DMS79 (cell line): Measurements from ENCODE around the gene ATP2A2.

Experiments
- DNase-seq: peaks from one replicate; lab custom pipeline; 2025; lab: John Stamatoyannopoulos, UW

Gene ATP2A2

GRCh38 chr12:110262442-110263388 lies 18.3 kb upstream of the ATP2A2 start:
- no peak for DNase-seq

GRCh38 chr12:110266381-110266960 lies 14.6 kb upstream of the ATP2A2 start:
- DNase-seq = no peak

GRCh38 chr12:110266980-110267620 lies 13.9 kb upstream of the ATP2A2 start:
- DNase-seq = peak; percentile 65

GRCh38 chr12:110269622-110270124 lies 11.4 kb upstream of the ATP2A2 start:
- DNase-seq = no peak

- no peak for DNase-seq
Observed at GRCh38 chr12:110270125-110270962, 10.7 kb upstream of the ATP2A2 start.

- no peak for DNase-seq
Observed at GRCh38 chr12:110271015-110271414, 10.0 kb upstream of the ATP2A2 start.

- DNase-seq = no peak
Observed at GRCh38 chr12:110277530-110278254, 3.4 kb upstream of the ATP2A2 start.

- DNase-seq = no peak
Observed at GRCh38 chr12:110278255-110278536, 2.9 kb upstream of the ATP2A2 start.

- peak; percentile 80 for DNase-seq
Observed at GRCh38 chr12:110279566-110280375, 1.3 kb upstream of the ATP2A2 start.

GRCh38 chr12:110280392-110280778 lies 662 bp upstream of the ATP2A2 start:
- peak; percentile 23 for DNase-seq

- DNase-seq = no peak
Observed at GRCh38 chr12:110281549-110282299, 677 bp downstream of the ATP2A2 start.

GRCh38 chr12:110282300-110282860 lies 1.3 kb downstream of the ATP2A2 start:
- no peak for DNase-seq

- no peak for DNase-seq
Observed at GRCh38 chr12:110282956-110283817, 2.1 kb downstream of the ATP2A2 start.

GRCh38 chr12:110284597-110284996 lies 3.5 kb downstream of the ATP2A2 start:
- no peak for DNase-seq

- DNase-seq = no peak
Observed at GRCh38 chr12:110286623-110287022, 5.6 kb downstream of the ATP2A2 start.

- no peak for DNase-seq
Observed at GRCh38 chr12:110287986-110288385, 6.9 kb downstream of the ATP2A2 start.

GRCh38 chr12:110289044-110289710 lies 8.1 kb downstream of the ATP2A2 start:
- DNase-seq = no peak

GRCh38 chr12:110289711-110290078 lies 8.6 kb downstream of the ATP2A2 start:
- DNase-seq = no peak
